Skeletal muscle satellite cell (primary cell): ENCODE measurements around the gene CRK. TPM values are rescaled to one million over a fixed set of nuclear protein-coding genes. Genes with fewer than 3 reads are reported as not detected.

ENCODE experiments used
- H3K27me3 ChIP-seq: 2 replicates; pipeline ENCODE4 v1.7.0; 2013; ENCODE audit warnings: low read length; ENCODE audit not compliant: control insufficient read depth, insufficient read depth
- H3K36me3 ChIP-seq: 2 replicates; pipeline ENCODE4 v1.7.0; 2013; ENCODE audit warnings: mild to moderate bottlenecking, control low read depth, low read length; ENCODE audit not compliant: insufficient read depth
- H3K4me1 ChIP-seq: 2 replicates; pipeline ENCODE4 v1.7.0; 2013; ENCODE audit warnings: low read length; ENCODE audit not compliant: control insufficient read depth, insufficient read depth
- H3K4me2 ChIP-seq: 2 replicates; pipeline ENCODE4 v1.7.0; 2013; ENCODE audit warnings: mild to moderate bottlenecking, low read length
- H3K4me3 ChIP-seq: 2 replicates; pipeline ENCODE4 v1.7.0; 2013; ENCODE audit warnings: low read length
- H3K9ac ChIP-seq: 2 replicates; pipeline ENCODE4 v1.7.0; 2013; ENCODE audit warnings: mild to moderate bottlenecking, low read depth, low read length, moderate library complexity
- H3K9me3 ChIP-seq: replicated peaks from 2 replicates; pipeline ENCODE4 v1.7.0; 2013; ENCODE audit warnings: mild to moderate bottlenecking, control low read depth, low read length
- total RNA-seq: library from RNA; depleted of rRNA; stranded (reverse); fragments of >200 nt; gene quantifications from 2 replicates; pipeline ENCODE4 v1.2.3, GENCODE V29; 2012; rRNA removed

Gene CRK
- total RNA-seq: 83.4 and 85.0 TPM in 2 replicates

DNA sequence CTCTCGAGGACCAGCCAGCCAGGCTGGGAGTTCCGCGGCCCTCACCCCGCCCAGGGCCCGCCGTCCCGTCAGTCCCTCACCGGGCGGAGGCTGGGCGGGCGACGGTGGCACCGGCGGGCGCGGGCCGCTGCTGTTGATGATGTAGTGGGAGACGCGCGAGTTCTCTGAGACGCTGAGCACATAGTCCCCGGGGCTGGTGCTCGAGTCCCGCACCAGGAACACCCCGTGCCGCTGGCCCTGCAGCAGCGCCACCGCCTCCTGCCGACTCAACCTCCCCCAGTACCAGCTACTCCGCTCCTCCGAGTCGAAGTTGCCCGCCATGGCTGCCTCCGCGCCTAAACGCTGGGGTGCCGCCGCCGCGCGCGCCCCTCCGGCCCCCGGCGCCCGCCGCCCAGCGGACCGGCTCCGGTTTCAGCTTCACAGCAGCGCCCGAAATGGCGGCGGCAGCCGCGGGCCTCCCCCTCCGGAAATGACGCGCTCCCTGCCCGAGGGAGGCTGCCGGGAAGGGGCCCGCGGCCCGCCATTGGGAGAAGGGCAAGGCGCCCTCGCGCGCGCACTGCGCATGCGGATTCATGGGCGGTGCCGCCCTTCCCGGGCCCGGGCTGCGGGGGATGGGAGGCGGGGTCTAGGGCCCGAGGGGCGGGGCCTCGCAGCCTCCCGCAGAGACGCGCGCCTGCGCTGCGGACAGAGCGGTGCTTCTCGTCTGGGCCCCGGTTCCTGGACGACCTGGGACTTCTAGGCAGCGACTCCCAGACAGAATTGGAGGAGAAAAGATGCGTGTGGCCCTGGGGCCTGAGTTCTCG, at the start of gene CRK:
Gene CRK, minus strand, starts transcription at position 436 of the 803 bp plus-strand sequence. Its CDS starts 115 bp downstream, at position 321.
- Histone ChIP-seq H3K9me3 (no peaks in the 10 kb centered on the region), H3K4me2 (peak within 1 kb of the TSS; percentile 97), H3K9ac (peak within 1 kb of the TSS; percentile 100), H3K4me3 (peak within 1 kb of the TSS; percentile 100), H3K4me1 (peaks cover 40% of the 10 kb centered on the region), H3K27me3 (no peaks in the 10 kb centered on the region), H3K36me3 (peaks cover 20% of the 10 kb centered on the region)

DNA sequence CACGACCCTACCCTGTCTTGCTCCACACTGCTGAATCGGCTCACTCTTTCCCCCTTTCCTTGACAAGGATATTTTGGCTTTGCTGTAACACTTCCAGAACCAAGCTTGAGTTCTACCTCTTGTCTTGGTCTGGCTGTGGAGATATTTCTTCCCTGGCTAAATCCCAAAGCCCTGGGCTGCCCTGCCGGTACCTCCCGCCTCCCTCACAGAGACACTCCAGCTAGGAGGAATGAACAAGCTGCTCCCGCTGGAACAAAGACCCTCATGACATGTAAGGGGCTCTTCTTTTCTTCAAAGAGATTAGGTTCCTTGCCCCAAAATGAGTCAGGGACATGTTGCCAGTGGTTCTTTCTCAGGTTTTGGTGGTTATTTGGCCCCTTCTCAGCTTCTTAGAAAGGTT, 49.6 kb upstream of the CRK start:
- Histone ChIP-seq H3K4me2 (no peak overlapping the region), H3K9me3 (no peaks in the 10 kb centered on the region), H3K4me1 (no peaks in the 10 kb centered on the region), H3K4me3 (no peak overlapping the region), H3K27me3 (no peaks in the 10 kb centered on the region), H3K36me3 (peaks cover 6% of the 10 kb centered on the region), H3K9ac (no peak overlapping the region)

DNA sequence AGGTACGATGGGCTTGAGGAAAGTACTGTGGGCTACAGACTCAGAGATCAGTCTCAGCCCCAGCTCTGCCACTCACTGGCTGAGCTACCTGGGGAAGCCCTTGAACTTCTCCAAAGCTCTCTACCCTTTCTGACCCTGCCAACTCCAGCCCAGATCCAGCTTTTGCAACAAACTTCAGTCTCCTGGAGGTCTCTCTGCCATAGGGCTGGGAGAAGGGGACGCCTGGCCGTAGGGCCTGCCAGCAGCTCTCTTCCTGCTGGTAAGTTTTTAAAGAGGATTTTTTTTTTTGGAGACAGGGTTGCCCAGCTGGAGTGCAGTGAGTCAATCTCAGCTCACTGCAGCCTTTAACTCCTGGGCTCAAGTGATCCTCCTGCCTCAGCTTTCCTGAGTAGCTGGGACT, 48.8 kb upstream of the CRK start:
- no peaks in the 10 kb centered on the region for H3K9me3 ChIP-seq
- no peak overlapping the region for H3K4me2 ChIP-seq
- H3K4me3 ChIP-seq: no peak overlapping the region
- no peaks in the 10 kb centered on the region for H3K27me3 ChIP-seq
- peaks cover 6% of the 10 kb centered on the region for H3K36me3 ChIP-seq
- no peaks in the 10 kb centered on the region for H3K4me1 ChIP-seq
- no peak overlapping the region for H3K9ac ChIP-seq

DNA sequence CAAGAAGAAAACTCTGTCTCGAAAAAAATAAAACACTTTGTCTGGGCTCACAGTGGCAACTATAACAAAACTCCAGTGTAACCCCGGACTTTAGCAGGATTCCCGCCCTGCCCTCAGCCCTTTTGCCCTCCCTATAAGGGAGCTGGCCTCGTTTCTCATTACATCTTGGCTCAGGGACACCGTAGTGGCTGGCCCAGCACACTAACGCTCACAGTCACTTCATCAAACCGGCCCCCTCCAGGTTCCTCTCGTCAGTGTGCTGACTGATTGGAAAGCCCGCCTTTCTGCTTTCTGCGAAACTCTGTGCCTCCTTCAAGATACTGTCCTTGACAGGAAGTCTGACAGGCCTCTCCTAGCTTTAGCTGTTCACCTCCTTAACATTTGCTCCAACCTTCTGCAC, 47.7 kb upstream of the CRK start:
- peaks cover 6% of the 10 kb centered on the region for H3K36me3 ChIP-seq

DNA sequence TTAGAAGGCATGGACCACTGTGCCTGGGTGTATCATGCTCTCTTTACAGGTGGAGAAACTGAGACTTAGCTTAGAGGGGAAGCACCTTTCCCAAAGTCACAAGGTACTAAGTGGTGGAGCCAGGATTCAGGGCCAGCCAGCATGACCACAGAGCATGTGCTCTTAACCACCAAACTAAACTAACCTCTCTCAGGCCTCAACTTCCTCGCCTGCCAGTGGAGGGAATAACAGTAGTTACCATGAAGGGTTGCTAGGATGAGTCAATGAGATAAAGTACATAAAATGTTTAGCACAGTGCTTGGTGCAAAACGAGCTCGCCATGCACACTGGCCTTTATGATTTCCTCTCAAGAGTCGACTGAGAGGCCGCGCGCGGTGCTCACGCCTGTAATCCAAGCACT, 42.8 kb upstream of the CRK start:
- H3K4me2 ChIP-seq: no peak overlapping the region
- H3K4me1 ChIP-seq: peaks cover 22% of the 10 kb centered on the region
- H3K9me3 ChIP-seq: no peaks in the 10 kb centered on the region
- no peak overlapping the region for H3K9ac ChIP-seq
- H3K27me3 ChIP-seq: no peaks in the 10 kb centered on the region
- H3K36me3 ChIP-seq: peaks cover 9% of the 10 kb centered on the region
- H3K4me3 ChIP-seq: no peak overlapping the region

More for the DNA sequence above, 47.7 kb upstream of the CRK start:
- H3K27me3 ChIP-seq: no peaks in the 10 kb centered on the region
- H3K9me3 ChIP-seq: no peaks in the 10 kb centered on the region
- H3K4me3 ChIP-seq: no peak overlapping the region
- H3K4me2 ChIP-seq: no peak overlapping the region
- no peak overlapping the region for H3K9ac ChIP-seq
- H3K4me1 ChIP-seq: no peaks in the 10 kb centered on the region

DNA sequence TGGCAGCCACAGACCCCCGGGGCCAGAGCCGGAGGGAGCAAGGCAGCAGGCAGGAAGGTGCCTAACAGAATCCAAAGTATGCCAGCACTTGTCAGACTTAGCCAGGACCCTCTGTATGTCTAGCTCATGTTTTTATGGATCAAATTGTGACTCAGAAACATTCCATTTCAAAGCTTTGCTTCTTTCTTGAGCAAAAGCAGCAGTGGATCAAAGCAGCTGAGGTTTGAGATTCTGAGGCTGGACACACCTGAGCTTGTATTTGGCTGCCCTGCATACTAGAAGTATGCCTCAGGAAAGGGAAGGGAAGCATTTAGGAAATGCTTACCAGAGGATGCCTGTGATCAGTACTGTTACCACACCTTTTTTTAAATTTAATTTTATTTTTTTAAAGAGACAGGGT, 42.2 kb upstream of the CRK start:
- no peak overlapping the region for H3K4me2 ChIP-seq
- peaks cover 22% of the 10 kb centered on the region for H3K4me1 ChIP-seq

DNA sequence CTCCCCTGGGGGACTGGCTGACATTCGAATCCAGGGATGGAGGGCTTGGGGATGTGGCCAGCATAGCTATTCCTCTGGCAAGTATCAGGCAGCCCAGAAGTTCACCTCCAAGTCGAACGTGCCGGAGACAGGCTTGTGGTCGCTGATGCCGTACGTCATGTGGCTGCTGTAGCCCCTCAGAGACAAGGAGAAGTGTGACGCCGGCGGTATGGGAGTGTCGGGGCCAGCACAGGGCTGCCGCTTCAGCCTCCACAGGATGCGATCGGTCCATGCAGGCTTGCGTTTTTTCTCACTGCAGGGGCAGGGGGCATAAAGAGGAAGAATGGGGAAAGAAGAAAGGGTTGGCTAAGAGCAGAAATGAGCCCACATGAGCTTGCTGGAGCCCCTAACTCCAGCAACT, 41.8 kb upstream of the CRK start:
- H3K9me3 ChIP-seq: no peaks in the 10 kb centered on the region
- peaks cover 9% of the 10 kb centered on the region for H3K36me3 ChIP-seq
- H3K9ac ChIP-seq: no peak overlapping the region
- no peak overlapping the region for H3K4me2 ChIP-seq
- H3K4me1 ChIP-seq: peaks cover 22% of the 10 kb centered on the region
- H3K4me3 ChIP-seq: no peak overlapping the region
- H3K27me3 ChIP-seq: no peaks in the 10 kb centered on the region

More for the DNA sequence above, 42.2 kb upstream of the CRK start:
- Histone ChIP-seq H3K9ac (no peak overlapping the region), H3K9me3 (no peaks in the 10 kb centered on the region), H3K27me3 (no peaks in the 10 kb centered on the region), H3K4me3 (no peak overlapping the region), H3K36me3 (peaks cover 9% of the 10 kb centered on the region)

DNA sequence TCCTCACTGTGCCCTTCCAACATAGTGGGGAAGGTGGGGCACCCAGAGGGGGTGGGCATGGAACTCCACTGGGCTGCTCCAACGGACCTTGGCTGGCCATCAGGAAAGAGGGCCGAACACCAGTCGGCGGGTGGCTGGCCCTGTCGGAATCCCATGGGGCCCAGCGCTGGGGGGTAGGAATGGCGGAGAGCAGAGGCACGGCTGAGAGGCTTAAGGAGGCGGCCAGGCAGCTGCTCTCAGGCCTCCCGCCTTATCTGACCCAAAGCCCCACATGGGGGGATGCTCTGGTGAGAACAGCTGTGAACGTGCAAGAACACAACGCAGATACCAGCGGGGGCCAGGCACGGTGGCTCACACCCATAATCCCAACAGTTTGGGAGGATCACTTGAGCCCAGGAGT, 40.8 kb upstream of the CRK start:
- H3K9ac ChIP-seq: no peak overlapping the region
- H3K36me3 ChIP-seq: peaks cover 9% of the 10 kb centered on the region
- no peaks in the 10 kb centered on the region for H3K27me3 ChIP-seq
- H3K9me3 ChIP-seq: no peaks in the 10 kb centered on the region
- peaks cover 31% of the 10 kb centered on the region for H3K4me1 ChIP-seq
- no peak overlapping the region for H3K4me3 ChIP-seq
- H3K4me2 ChIP-seq: no peak overlapping the region

DNA sequence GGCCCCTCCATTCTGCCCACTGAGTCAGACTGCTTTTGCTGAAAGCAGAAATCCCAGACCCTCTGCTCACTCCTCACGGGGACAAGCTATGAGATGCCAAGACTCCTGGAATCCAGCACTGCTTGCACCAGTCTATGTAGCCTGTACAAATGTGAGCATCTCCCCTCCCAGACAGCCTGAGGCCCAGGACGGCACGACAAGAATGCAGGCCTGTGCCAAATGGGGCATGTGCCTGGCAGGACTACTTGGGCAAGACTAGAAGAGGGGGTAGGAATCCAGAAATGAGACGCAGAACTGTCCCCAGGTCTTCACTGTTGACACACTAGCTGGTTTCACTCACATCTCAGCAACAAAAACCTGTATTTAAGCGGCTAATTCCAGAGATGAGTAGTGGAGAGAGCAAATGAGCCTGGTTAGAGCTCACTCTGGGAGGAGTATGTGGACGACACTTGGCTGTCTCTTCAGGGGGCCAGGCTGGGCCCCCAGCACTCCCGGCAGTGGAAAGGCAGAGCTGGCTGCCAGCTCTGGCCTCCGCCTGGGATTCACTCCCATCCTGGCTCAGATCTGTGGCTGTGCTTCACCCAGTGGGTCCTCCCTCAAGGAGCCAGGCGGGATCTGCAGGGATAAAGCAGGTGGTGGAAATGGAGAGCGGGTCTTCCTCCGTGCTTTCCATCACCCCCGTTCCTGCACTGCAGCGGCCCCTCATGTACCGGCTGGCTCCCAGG, 39.4 kb upstream of the CRK start:
- peaks cover 9% of the 10 kb centered on the region for H3K36me3 ChIP-seq
- no peaks in the 10 kb centered on the region for H3K9me3 ChIP-seq
- H3K4me3 ChIP-seq: no peak overlapping the region
- peaks cover 33% of the 10 kb centered on the region for H3K4me1 ChIP-seq
- no peak overlapping the region for H3K9ac ChIP-seq
- peak overlapping the region; percentile 23 for H3K4me2 ChIP-seq
- H3K27me3 ChIP-seq: no peaks in the 10 kb centered on the region

DNA sequence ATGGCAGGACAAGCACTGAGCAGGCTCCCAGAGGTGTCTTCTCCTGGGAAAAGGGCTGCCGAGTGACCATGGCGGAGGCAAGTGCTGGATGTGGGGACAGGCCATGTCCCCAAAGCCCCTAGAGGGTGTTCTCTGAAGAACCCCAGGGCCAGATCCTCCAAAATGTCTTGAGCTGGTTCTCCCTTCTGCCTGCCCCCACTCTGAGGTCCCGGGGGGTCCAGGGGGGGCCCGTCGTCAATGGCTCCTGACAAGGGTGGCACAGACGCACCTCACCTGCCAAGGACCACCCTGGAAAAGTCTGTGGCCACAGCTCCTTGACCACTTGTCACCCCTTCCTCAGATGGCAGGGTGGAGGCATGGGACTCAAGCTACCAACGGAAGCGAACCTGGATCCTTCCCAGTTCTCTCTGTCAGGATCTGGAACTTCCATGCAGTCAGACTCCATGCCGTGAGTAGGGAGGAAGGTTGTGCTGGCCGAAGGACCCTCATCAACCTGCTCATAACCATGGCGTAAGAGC, 38.8 kb upstream of the CRK start:
- peaks cover 9% of the 10 kb centered on the region for H3K36me3 ChIP-seq
- H3K4me2 ChIP-seq: peak overlapping the region; percentile 23
- no peak overlapping the region for H3K4me3 ChIP-seq
- H3K9ac ChIP-seq: no peak overlapping the region
- no peaks in the 10 kb centered on the region for H3K27me3 ChIP-seq
- H3K4me1 ChIP-seq: peaks cover 36% of the 10 kb centered on the region
- H3K9me3 ChIP-seq: no peaks in the 10 kb centered on the region

DNA sequence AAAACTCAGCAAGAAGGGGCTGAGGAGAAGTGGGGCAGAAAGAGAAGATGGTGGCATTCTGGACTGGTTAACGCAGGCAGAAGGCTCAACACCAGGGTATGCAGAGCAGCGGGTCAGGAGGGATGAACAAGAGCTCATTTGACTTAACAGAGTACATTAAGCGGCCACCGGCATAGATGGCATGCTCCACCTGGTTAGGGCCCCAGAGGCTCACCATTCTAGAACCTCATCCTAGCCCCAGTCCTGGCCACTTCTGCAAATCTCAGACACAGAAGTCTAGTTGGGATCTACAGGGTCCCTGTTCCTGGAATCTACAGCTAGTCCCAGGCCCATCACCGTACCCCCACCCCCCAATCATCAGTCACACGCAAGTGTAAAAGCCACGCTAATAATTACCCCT, 38.2 kb upstream of the CRK start:
- Histone ChIP-seq H3K4me2 (no peak overlapping the region), H3K36me3 (peaks cover 9% of the 10 kb centered on the region), H3K4me3 (no peak overlapping the region), H3K9ac (no peak overlapping the region), H3K27me3 (no peaks in the 10 kb centered on the region), H3K4me1 (peaks cover 42% of the 10 kb centered on the region), H3K9me3 (no peaks in the 10 kb centered on the region)
